K562 (cell line): ENCODE results near the gene HOXA11. TPM values are rescaled to one million over a fixed set of nuclear protein-coding genes. Genes with fewer than 3 reads are reported as not detected.

Experiments used
- ATAC-seq: fragments of 200-7000 bp; cut with Tn5 transposase; 3 replicates; pipeline ENCODE4 v1.9.1; 2020; ENCODE audit warnings: moderate library complexity
- BruUV-seq: library from RNA; stranded (reverse); fragments of 400-500 nt; replicated peaks from 2 replicates; lab custom pipeline; 2021; lab: Mats Ljungman, UMichigan
- CTCF ChIA-PET: fragments of 300-600 bp; formaldehyde crosslinking; extraction: SDS; loops from one replicate; lab custom pipeline; 2021; ENCODE audit warnings: low intra/inter-chr PET ratio; lab: Yijun Ruan, JAX
- POLR2A ChIA-PET: fragments of 300-600, 350-650 bp; sonication (Branson Sonifier 250); formaldehyde crosslinking; extraction: SDS; loops from one replicate; lab custom pipeline; 2021; ENCODE audit warnings: antibody characterized with exemption, inconsistent platforms; lab: Yijun Ruan, JAX
- DNase-seq, 4 experiments: peaks; one replicate each; pipeline versions ENCODE4 v3.0.0 to v3.0.0-alpha.2; 2011 to 2018; ENCODE audit warnings: low spot score in 3 of 4, mixed read lengths in 3 of 4; ENCODE audit errors: extremely low read depth in 1 of 4
- FAIRE-seq: peaks from 2 replicates; lab custom pipeline; 2011; peaks lifted over from hg19 to GRCh38; lab: Jason Lieb, UNC
- H2AFZ ChIP-seq: 2 replicates; pipeline ENCODE4 v1.6.0; 2011; ENCODE audit warnings: low read depth, low read length, control low read depth, inconsistent platforms
- H3K27ac ChIP-seq: fragments of 200-600 bp; 3 replicates; pipeline ENCODE4 v1.8.0; 2011; ENCODE audit warnings: low read depth, mild to moderate bottlenecking, control low read depth, inconsistent platforms, low read length, moderate library complexity, mixed read lengths; ENCODE audit errors: extremely low read depth
- H3K27me3 ChIP-seq, 2 experiments: fragments of 300-600 bp in 1 of 2; 2 replicates in 1 of 2; 3 replicates in 1 of 2; pipeline versions ENCODE4 v1.6.0 to v1.8.0; 2011; ENCODE audit warnings: inconsistent platforms in 2 of 2, low read length in 2 of 2, mild to moderate bottlenecking in 1 of 2, mixed read lengths in 1 of 2, moderate library complexity in 1 of 2; ENCODE audit not compliant: control insufficient read depth in 2 of 2, insufficient read depth in 2 of 2
- H3K36me3 ChIP-seq: fragments of 300-600 bp; 3 replicates; pipeline ENCODE4 v1.8.0; 2011; ENCODE audit warnings: mild to moderate bottlenecking, low read length, inconsistent platforms; ENCODE audit not compliant: control insufficient read depth, insufficient read depth
- H3K4me1 ChIP-seq, 2 experiments: fragments of 200-600 bp in 1 of 2; replicated peaks in 1 of 2; 2 replicates in 1 of 2; 3 replicates in 1 of 2; pipeline versions ENCODE4 v1.5.1 to v1.8.0; 2011; ENCODE audit warnings: inconsistent platforms in 2 of 2, low read length in 2 of 2, mild to moderate bottlenecking in 1 of 2, mixed read lengths in 1 of 2, moderate library complexity in 1 of 2; ENCODE audit not compliant: control insufficient read depth in 2 of 2, insufficient read depth in 2 of 2
- H3K4me2 ChIP-seq: 2 replicates; pipeline ENCODE4 v1.6.1; 2011; ENCODE audit warnings: low read length, control low read depth, inconsistent platforms, mixed read lengths; ENCODE audit not compliant: insufficient read depth
- H3K4me3 ChIP-seq: fragments of 200-600 bp; sonication (generic), shearing (Covaris generic); 2 replicates; pipeline ENCODE4 v1.5.1; 2016; ENCODE audit warnings: control low read depth, inconsistent platforms
- H3K79me2 ChIP-seq: fragments of 200-600 bp; 3 replicates; pipeline ENCODE4 v1.8.0; 2011; ENCODE audit warnings: low read length, inconsistent platforms; ENCODE audit not compliant: control insufficient read depth, insufficient read depth
- H3K9ac ChIP-seq, 2 experiments: 2 replicates each; pipeline versions ENCODE4 v1.6.0 to v1.6.1; 2011; ENCODE audit warnings: low read depth in 2 of 2, low read length in 2 of 2, control low read depth in 1 of 2, inconsistent platforms in 1 of 2, mild to moderate bottlenecking in 1 of 2, mixed read lengths in 1 of 2; ENCODE audit not compliant: insufficient read depth in 1 of 2
- H3K9me1 ChIP-seq: one replicate; pipeline ENCODE4 v1.6.0; 2011; ENCODE audit warnings: inconsistent platforms, mild to moderate bottlenecking, low read length, moderate library complexity; ENCODE audit not compliant: control insufficient read depth, insufficient read depth
- H3K9me3 ChIP-seq: replicated peaks from 2 replicates; pipeline ENCODE4 v1.5.1; 2011; ENCODE audit warnings: low read depth, low read length, inconsistent platforms; ENCODE audit not compliant: control insufficient read depth, insufficient read depth
- H4K20me1 ChIP-seq: replicated peaks from 2 replicates; pipeline ENCODE4 v1.6.1; 2011; ENCODE audit warnings: low read length, inconsistent platforms, mixed read lengths; ENCODE audit not compliant: control insufficient read depth, insufficient read depth
- JUN ChIP-seq, 2 experiments: sonication (generic) in 1 of 2; formaldehyde crosslinking in 1 of 2; IDR thresholded peaks; 2 replicates each; pipeline versions ENCODE4 v1.6.1 to v1.8.0; 2012 to 2022; ENCODE audit warnings: borderline replicate concordance in 2 of 2, mild to moderate bottlenecking in 2 of 2, improper control_type of control experiment in 1 of 2, low read depth in 1 of 2, low read length in 1 of 2, missing genetic modification reagents in 1 of 2
- TRIM24 ChIP-seq, 2 experiments: fragments of 450-650 bp; IDR thresholded peaks; 2 replicates each; pipeline ENCODE4 v1.6.1; 2016
- ZNF239 ChIP-seq: fragments of 250-450 bp; sonication (Bioruptor Pico); IDR thresholded peaks from 2 replicates; pipeline ENCODE4 v1.4.0; 2020; ENCODE audit warnings: mild to moderate bottlenecking
- ZNF408 ChIP-seq: fragments of 250-450 bp; sonication (Bioruptor Pico); IDR thresholded peaks from 2 replicates; pipeline ENCODE4 v1.4.0; 2020; ENCODE audit warnings: low read depth, mild to moderate bottlenecking, moderate library complexity
- WGBS: fragments of 100-300 bp; shearing (Covaris generic); methylation state at CpG from one replicate; pipeline ENCODE4 v1.1.6; 2016; ENCODE audit warnings: low coverage, mixed read lengths; ENCODE audit not compliant: insufficient coverage; ENCODE audit errors: missing lambda C conversion rate; 5-methylcytosine and 5-hydroxymethylcytosine counted together
- in situ Hi-C: fragments of 300-500 bp; cut with MboI; formaldehyde crosslinking; loops from 4 replicates; pipeline ENCODE4 v1.15.0; 2018; ENCODE audit warnings: inconsistent platforms, mixed read lengths
- intact Hi-C: fragments of 100-400 bp; cut with micrococcal nuclease; formaldehyde crosslinking; loops from 2 replicates; pipeline ENCODE4 v1.14.2; 2022
- polyA plus RNA-seq, 8 experiments: library from polyadenylated mRNA; depleted of rRNA in 4 of 8; stranded (reverse) in 5 of 8; unstranded in 3 of 8; fragments of >200 nt; fragmentation: Nextera tagmentation in 2 of 8; fragmentation: Illumina TruSeq in 1 of 8; extraction: Ambion mirVana in 2 of 8; extraction: Trizol in 1 of 8; gene quantifications; 2 replicates each; pipeline versions ENCODE4 v1.2.1 to v1.2.3, GENCODE V29; 2011 to 2014; ENCODE audit warnings: inconsistent platforms in 1 of 8, missing spikeins in 1 of 8
- total RNA-seq, 7 experiments: library from RNA; depleted of rRNA in 6 of 7; stranded (reverse); fragments of >200 nt in 6 of 7; fragmentation: Illumina TruSeq in 2 of 7; extraction: Trizol in 2 of 7; gene quantifications; 2 replicates each; pipeline versions ENCODE4 v1.2.1 to v1.2.3, GENCODE V29; 2011 to 2021; ENCODE audit warnings: low replicate concordance in 1 of 7

HOXA11 gene
- total and polyA plus RNA-seq, 9 of the 15 experiments (the other 6 are each of a cell fraction or from before 2014, with no cell fraction given), result not detected

DNA sequence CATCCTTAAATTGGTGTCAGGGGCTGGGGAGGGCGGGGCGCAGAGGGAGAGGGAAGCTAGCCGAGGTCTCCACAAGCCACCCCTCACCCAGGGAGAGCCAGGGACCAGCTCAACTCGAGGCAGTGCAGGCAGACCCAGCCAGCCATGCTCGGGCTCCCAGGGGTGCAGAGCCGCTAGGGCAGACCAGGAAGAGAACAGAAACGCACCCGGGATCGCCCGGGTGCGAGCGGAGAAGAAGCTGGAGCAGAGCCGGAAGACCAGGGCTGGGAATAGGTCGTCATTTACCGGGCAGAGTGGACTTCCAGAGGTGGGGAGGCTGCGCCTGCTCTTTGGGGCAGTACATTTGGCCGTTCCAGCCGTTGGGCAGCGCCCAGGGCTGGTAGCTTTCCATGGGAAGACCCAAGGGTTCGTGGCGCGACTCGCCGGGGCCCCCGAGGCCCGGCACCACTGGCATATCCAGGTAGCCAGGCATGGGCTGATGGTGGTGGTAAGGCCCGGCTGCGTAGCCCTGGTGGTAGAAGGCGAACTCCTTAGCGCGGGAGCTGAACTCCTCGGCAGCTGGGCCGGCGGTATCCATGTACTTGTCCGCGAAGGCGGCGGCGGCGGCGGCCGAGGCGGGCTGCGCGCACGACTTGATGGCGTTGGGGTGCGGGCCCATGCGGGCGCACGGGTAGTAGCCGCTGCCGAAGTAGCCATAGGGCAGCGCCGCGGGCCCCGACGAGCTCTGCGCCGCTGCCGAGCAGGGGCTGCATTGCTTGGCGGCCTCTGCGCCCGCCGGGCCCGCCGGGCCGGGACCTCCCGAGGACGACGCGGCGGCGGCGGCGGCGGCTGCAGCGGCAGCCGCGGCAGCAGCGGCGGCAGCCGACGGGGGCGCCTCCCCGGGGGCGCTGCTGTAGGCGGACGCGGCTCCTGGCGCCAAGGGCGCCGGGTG is 14.1 kb upstream of the HOXA11 start:
- ChIA-PET CTCF (interaction anchor here (0.6 kb wide), 1 partner anchor 1491 kb away, joined by 3 read pairs; no protein-coding TSS in a partner anchor), POLR2A (interaction anchor here (0.5 to 0.7 kb wide), 2 partner anchors 543 to 706 kb away, joined by 3 read pairs; no protein-coding TSS in a partner anchor)
- no peak for DNase-seq
- in situ Hi-C loops, result no loop called here
- H3K79me2 ChIP-seq, result no peaks in the 10 kb centered on the region
- H2AFZ ChIP-seq, result no peak overlapping the region
- BruUV-seq, result no TSS peak
- H3K27me3 ChIP-seq, result peaks cover 30 to 50% of the 10 kb centered on the region in 2 experiments
- no peak overlapping the region for H3K4me2 ChIP-seq
- no peaks in the 10 kb centered on the region for H3K36me3 ChIP-seq
- peaks cover 0 to 11% of the 10 kb centered on the region in 2 experiments; a peak in 1 of 5 replicates for H3K4me1 ChIP-seq
- no peaks in the 10 kb centered on the region for H3K9me1 ChIP-seq
- FAIRE-seq, result no peak
- no peak overlapping the region for H3K9ac ChIP-seq
- ATAC-seq, result no peak
- no peak for TF ChIP-seq ZNF408 (CRISPR knock-in tag)
- peak; percentile 84 for TF ChIP-seq ZNF239 (CRISPR knock-in tag)
- TF ChIP-seq JUN (IDR thresholded peaks at IDR 0.05; ENCODE audit: borderline replicate concordance, low read depth, low read length), result no peak
- TF ChIP-seq JUN (CRISPR knock-in tag; IDR thresholded peaks at IDR 0.05; ENCODE audit: borderline replicate concordance), result no peak
- TF ChIP-seq TRIM24 (IDR thresholded peaks at IDR 0.05), result no peak
- TF ChIP-seq, all 486 proteins: peak for 1
- Histone ChIP-seq H3K27ac (no peak overlapping the region), H3K4me3 (no peak overlapping the region), H4K20me1 (0 out of 2 replicates have a peak, but pooled peaks cover 3% of the 10 kb centered on the region), H3K9me3 (no peaks in the 10 kb centered on the region)
- WGBS, result 42% methylated on average over 27 of the region's 93 CpGs
- intact Hi-C loops, result loop anchor here (5.0 kb wide), 2 partner anchors 378 to 573 kb away; no protein-coding TSS in a partner anchor
